ENCODE results near the gene LAP3. TPM values are rescaled to one million over a fixed set of nuclear protein-coding genes. Genes with fewer than 3 reads are reported as not detected.

Gene LAP3
- total RNA-seq, 2 experiments from 2014 or later = 180 to 182 TPM

DNA sequence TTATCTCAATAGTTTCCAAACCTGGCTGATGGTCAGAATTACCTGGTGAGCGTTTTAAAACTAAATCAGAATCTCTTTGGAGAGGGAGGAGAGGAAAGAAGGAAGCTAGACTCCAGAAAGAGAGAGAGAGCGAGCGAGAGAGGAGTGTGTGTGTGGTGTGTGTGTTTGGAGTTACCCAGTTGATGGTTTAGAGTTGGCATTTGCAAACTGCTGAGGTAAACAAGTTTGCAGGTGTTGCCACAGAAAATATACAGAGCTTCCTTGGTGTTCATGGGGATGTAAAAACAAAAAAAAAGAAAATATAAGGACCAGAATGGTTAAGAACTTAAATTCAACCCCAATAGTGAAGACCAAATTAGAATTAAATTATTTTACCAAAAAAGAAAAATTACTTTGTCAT is 26.4 kb upstream of the LAP3 start:
- Mint-ChIP-seq H3K27ac (no peak overlapping the region), H3K4me3 (no peak overlapping the region), H3K9me3 (no peaks in the 10 kb centered on the region), H3K27me3 (peaks cover 15% of the 10 kb centered on the region), H3K4me1 (peaks cover 13% of the 10 kb centered on the region), H3K36me3 (ENCODE audit: low read depth) (no peaks in the 10 kb centered on the region)
- DNase-seq = no peak
- ChIA-PET POLR2A (interaction anchor here (2.9 to 3.1 kb wide), 2 partner anchors 27 to 64 kb away, joined by 11 to 26 read pairs; partner anchors contain the start of genes LAP3 and MED28), CTCF (interaction anchor here (2.3 to 2.4 kb wide), 2 partner anchors 27 to 41 kb away, joined by 14 to 37 read pairs; partner anchors contain the start of gene LAP3)

DNA sequence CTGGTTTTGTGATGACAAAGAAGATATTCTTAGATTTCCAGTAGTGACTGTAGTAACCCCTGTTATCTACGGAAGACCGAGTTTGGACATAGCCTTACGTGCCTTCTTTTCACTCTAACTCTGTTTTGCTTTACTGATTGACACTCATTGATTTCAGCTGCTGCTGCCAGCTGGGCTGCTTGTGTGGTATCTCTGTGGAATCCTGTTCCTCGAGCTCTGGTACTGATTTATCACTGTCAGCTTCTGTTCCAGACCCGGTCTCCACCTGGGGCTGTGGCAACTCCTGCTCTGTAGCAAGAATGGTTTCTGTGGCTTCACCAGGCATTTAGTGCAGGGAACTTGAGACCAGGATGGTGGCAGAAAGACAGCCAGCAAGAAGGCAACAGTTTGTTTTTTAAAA is 24.6 kb upstream of the LAP3 start:
- H3K27ac Mint-ChIP-seq = no peak overlapping the region
- no peak for DNase-seq
- H3K4me3 Mint-ChIP-seq = no peak overlapping the region
- peaks cover 13% of the 10 kb centered on the region for H3K4me1 Mint-ChIP-seq
- peaks cover 15% of the 10 kb centered on the region for H3K27me3 Mint-ChIP-seq
- no peaks in the 10 kb centered on the region for H3K9me3 Mint-ChIP-seq
- no peaks in the 10 kb centered on the region for H3K36me3 Mint-ChIP-seq (ENCODE audit: low read depth)
- POLR2A ChIA-PET = no interaction called here
- CTCF ChIA-PET = interaction anchor here (0.6 kb wide), 1 partner anchor 249 kb away, joined by 3 read pairs; no protein-coding TSS in a partner anchor

GRCh38 chr4:17554568-17554967 is 22.4 kb upstream of the LAP3 start:
- H3K9me3 Mint-ChIP-seq = no peaks in the 10 kb centered on the region
- H3K27ac Mint-ChIP-seq = no peak overlapping the region
- no peak overlapping the region for H3K4me3 Mint-ChIP-seq
- ChIA-PET POLR2A (interaction anchor here (0.8 to 1.7 kb wide), 4 partner anchors 15 to 256 kb away, joined by 3 to 11 read pairs (median 4); partner anchors contain the start of genes DCAF16, LAP3 and NCAPG), CTCF (interaction anchor here (0.7 to 0.8 kb wide), 2 partner anchors 19 to 20 kb away, joined by 3 read pairs; no protein-coding TSS in a partner anchor)
- H3K4me1 Mint-ChIP-seq = peaks cover 9% of the 10 kb centered on the region
- H3K36me3 Mint-ChIP-seq (ENCODE audit: low read depth) = no peaks in the 10 kb centered on the region
- no peak for DNase-seq
- H3K27me3 Mint-ChIP-seq = peaks cover 15% of the 10 kb centered on the region

GRCh38 chr4:17556498-17556897 is 20.5 kb upstream of the LAP3 start:
- POLR2A ChIA-PET = no interaction called here
- no peak overlapping the region for H3K4me3 Mint-ChIP-seq
- H3K27ac Mint-ChIP-seq = no peak overlapping the region
- H3K4me1 Mint-ChIP-seq = peaks cover 6% of the 10 kb centered on the region
- peaks cover 15% of the 10 kb centered on the region for H3K27me3 Mint-ChIP-seq
- no peaks in the 10 kb centered on the region for H3K36me3 Mint-ChIP-seq (ENCODE audit: low read depth)
- CTCF ChIA-PET = interaction anchor here (1.0 kb wide), 1 partner anchor 8 kb away, joined by 3 read pairs; no protein-coding TSS in a partner anchor
- no peaks in the 10 kb centered on the region for H3K9me3 Mint-ChIP-seq
- no peak for DNase-seq

DNA sequence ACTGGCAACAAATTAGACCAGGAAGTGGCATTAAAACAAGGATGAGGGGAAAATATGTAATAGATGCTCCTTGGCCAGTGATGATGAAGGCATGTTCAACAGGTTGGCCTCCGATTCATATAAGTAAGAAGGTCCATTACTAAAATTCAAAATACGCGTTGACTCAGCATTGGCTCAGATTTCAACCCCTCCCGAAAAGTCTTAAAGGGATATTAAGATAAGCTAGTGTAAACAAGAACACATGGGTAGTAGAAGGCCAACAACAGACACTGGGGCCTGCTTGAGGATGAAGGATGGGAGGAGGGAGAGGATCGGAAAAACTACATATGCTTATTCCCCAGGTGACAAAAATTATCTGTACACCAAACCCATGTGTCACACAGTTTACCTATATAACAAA is 19.1 kb upstream of the LAP3 start:
- no peak overlapping the region for H3K27ac Mint-ChIP-seq
- no peaks in the 10 kb centered on the region for H3K9me3 Mint-ChIP-seq
- POLR2A ChIA-PET = interaction anchor here (0.8 to 1.2 kb wide), 3 partner anchors 11 to 20 kb away, joined by 3 to 5 read pairs (median 3); partner anchors contain the start of gene LAP3
- peaks cover 6% of the 10 kb centered on the region for H3K4me1 Mint-ChIP-seq
- H3K36me3 Mint-ChIP-seq (ENCODE audit: low read depth) = no peaks in the 10 kb centered on the region
- DNase-seq = no peak
- peaks cover 12% of the 10 kb centered on the region for H3K27me3 Mint-ChIP-seq
- H3K4me3 Mint-ChIP-seq = no peak overlapping the region
- CTCF ChIA-PET = interaction anchor here (1.2 to 1.4 kb wide), 2 partner anchors 9 to 78 kb away, joined by 3 to 7 read pairs; no protein-coding TSS in a partner anchor

GRCh38 chr4:17558941-17559708 is 17.9 kb upstream of the LAP3 start:
- no peak overlapping the region for H3K4me3 Mint-ChIP-seq
- CTCF ChIA-PET = interaction anchor here (1.2 to 1.4 kb wide), 3 partner anchors 10 to 77 kb away, joined by 3 to 7 read pairs (median 3); no protein-coding TSS in a partner anchor

DNA sequence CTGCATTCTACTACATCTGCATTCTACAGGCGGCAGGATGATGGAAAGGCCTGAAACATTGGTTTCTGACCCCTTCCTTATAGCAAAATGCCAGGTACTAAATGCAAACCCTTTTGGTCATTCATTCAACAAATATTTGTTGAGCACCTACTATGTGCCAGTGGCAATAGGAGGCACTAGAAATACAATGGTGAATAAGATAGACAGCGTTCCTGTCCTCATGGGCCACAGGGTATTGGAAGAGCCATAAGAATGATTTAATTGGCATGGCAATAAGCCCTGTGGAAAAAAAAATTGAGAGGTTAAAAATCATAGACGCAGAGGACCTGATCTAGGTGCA is 17.3 kb upstream of the LAP3 start:
- CTCF ChIA-PET = interaction anchor here (1.2 kb wide), 1 partner anchor 11 kb away, joined by 3 read pairs; no protein-coding TSS in a partner anchor
- peaks cover 11% of the 10 kb centered on the region for H3K27me3 Mint-ChIP-seq
- DNase-seq = no peak
- POLR2A ChIA-PET = no interaction called here
- no peaks in the 10 kb centered on the region for H3K36me3 Mint-ChIP-seq (ENCODE audit: low read depth)
- no peaks in the 10 kb centered on the region for H3K9me3 Mint-ChIP-seq
- no peak overlapping the region for H3K27ac Mint-ChIP-seq
- H3K4me1 Mint-ChIP-seq = peaks cover 4% of the 10 kb centered on the region
- H3K4me3 Mint-ChIP-seq = no peak overlapping the region

More at GRCh38 chr4:17558941-17559708, 17.9 kb upstream of the LAP3 start:
- H3K4me1 Mint-ChIP-seq = peaks cover 6% of the 10 kb centered on the region
- POLR2A ChIA-PET = interaction anchor here (1.1 to 1.2 kb wide), 2 partner anchors 9 to 19 kb away, joined by 3 read pairs; no protein-coding TSS in a partner anchor
- no peak overlapping the region for H3K27ac Mint-ChIP-seq
- peaks cover 12% of the 10 kb centered on the region for H3K27me3 Mint-ChIP-seq
- no peaks in the 10 kb centered on the region for H3K9me3 Mint-ChIP-seq
- H3K36me3 Mint-ChIP-seq (ENCODE audit: low read depth) = no peaks in the 10 kb centered on the region
- no peak for DNase-seq

DNA sequence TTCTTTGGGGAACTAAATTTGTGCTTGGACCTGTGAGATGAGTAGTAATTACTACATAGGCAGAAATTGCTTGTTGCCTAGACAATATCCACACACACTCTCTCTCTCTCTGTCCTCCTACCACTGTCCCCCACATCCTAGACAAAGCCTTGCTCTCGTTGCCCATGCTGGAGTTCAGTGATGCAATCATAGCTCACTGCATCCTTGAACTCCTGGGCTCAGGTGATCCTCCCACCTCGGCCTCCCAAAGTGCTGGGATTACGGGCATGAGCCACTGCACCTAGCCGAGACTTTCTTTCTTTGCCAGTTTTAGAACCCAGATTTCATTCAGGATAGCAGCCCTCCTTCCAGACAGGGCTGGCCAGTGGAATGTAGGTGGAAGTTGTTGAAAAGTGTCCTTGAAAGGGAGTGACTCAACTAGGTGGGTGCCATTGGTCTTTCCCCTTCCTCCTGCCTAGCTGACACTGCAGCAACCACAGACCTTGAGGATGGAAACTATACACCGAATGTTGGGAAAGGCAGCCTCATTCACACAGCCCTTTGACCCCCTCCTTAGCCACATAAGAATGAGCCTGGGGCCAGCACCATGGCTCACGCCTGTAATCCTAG is 16.8 kb upstream of the LAP3 start:
- H3K27me3 Mint-ChIP-seq = peaks cover 7% of the 10 kb centered on the region
- H3K27ac Mint-ChIP-seq = no peak overlapping the region
- DNase-seq = no peak
- CTCF ChIA-PET = interaction anchor here (1.2 kb wide), 1 partner anchor 12 kb away, joined by 3 read pairs; no protein-coding TSS in a partner anchor
- no peak overlapping the region for H3K4me3 Mint-ChIP-seq
- H3K9me3 Mint-ChIP-seq = no peaks in the 10 kb centered on the region
- POLR2A ChIA-PET = no interaction called here
- H3K36me3 Mint-ChIP-seq (ENCODE audit: low read depth) = no peaks in the 10 kb centered on the region
- H3K4me1 Mint-ChIP-seq = no peaks in the 10 kb centered on the region

DNA sequence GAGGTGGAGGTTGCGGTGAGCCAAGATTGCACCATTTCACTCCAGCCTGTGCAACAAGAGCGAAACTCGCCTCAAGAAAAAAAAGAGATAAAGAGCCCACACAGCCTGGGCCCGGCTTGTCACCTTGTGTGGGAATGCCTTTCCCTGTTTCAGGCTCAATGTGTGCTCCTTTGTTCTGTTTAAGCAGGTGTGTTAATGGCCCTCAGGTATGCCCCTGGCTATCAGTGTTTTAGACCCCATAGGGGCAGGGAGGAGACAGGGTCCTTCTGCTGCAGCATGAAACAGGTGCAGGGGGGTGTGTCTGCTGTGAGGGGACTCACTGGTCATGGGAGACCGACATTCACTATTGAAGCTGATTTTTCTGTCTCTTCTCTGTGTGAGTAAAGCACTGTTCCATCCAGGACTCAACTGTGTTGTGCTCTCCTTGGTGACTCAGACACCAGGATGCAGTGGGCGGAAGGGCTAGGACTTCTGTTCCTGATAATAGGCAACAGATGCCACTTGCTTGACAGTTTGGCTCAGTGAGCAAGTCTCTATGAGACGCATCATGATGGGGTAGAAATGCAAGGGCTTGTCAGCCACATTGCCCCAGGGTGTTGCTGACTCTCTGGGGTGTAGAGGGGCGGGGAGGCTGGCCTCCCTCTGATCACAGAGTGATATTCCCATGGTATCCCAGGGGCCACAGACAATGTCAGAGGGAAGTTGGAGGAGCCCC is 15.6 kb upstream of the LAP3 start:
- Mint-ChIP-seq H3K4me3 (no peak overlapping the region), H3K4me1 (no peaks in the 10 kb centered on the region), H3K27ac (no peak overlapping the region), H3K9me3 (no peaks in the 10 kb centered on the region), H3K36me3 (ENCODE audit: low read depth) (no peaks in the 10 kb centered on the region), H3K27me3 (peaks cover 5% of the 10 kb centered on the region)
- DNase-seq = no peak
- ChIA-PET POLR2A (no interaction called here), CTCF (no interaction called here)

- DNase-seq = no peak
- H3K4me3 Mint-ChIP-seq = no peak overlapping the region
- H3K4me1 Mint-ChIP-seq = no peaks in the 10 kb centered on the region
- H3K9me3 Mint-ChIP-seq = no peaks in the 10 kb centered on the region
- POLR2A ChIA-PET = interaction anchor here (0.8 kb wide), 1 partner anchor 13 kb away, joined by 3 read pairs; no protein-coding TSS in a partner anchor
- CTCF ChIA-PET = interaction anchor here (0.6 to 0.9 kb wide), 2 partner anchors 16 to 50 kb away, joined by 3 read pairs; partner anchors contain the start of gene QDPR
- peaks cover 3% of the 10 kb centered on the region for H3K27me3 Mint-ChIP-seq
- H3K36me3 Mint-ChIP-seq (ENCODE audit: low read depth) = no peaks in the 10 kb centered on the region
- no peak overlapping the region for H3K27ac Mint-ChIP-seq
Measured at GRCh38 chr4:17562157-17562556, 14.8 kb upstream of the LAP3 start.

DNA sequence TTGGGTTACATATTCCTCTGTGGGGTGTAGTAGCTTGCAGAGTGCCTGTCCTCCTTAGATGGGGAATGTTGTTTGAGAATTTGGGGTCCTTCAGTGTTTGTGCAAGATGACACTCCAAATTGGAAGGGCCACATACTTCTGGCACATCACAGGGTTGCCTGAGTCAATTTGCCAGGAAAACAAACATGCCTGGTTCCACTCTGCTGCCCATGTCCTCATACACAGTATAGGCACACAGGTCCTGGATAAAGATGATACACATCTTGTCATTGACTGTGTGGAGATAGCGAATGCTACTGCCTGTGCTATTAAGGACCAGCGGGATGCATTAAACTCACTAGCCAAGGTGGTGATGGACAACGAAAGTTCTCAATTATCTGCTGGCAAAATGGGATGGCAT is 11.2 kb upstream of the LAP3 start:
- POLR2A ChIA-PET = no interaction called here
- no peak for DNase-seq
- peaks cover 6% of the 10 kb centered on the region for H3K27me3 Mint-ChIP-seq
- H3K4me1 Mint-ChIP-seq = no peaks in the 10 kb centered on the region
- H3K36me3 Mint-ChIP-seq (ENCODE audit: low read depth) = no peaks in the 10 kb centered on the region
- H3K4me3 Mint-ChIP-seq = no peak overlapping the region
- H3K27ac Mint-ChIP-seq = no peak overlapping the region
- H3K9me3 Mint-ChIP-seq = no peaks in the 10 kb centered on the region
- CTCF ChIA-PET = interaction anchor here (0.8 kb wide), 1 partner anchor 17 kb away, joined by 4 read pairs; no protein-coding TSS in a partner anchor

DNA sequence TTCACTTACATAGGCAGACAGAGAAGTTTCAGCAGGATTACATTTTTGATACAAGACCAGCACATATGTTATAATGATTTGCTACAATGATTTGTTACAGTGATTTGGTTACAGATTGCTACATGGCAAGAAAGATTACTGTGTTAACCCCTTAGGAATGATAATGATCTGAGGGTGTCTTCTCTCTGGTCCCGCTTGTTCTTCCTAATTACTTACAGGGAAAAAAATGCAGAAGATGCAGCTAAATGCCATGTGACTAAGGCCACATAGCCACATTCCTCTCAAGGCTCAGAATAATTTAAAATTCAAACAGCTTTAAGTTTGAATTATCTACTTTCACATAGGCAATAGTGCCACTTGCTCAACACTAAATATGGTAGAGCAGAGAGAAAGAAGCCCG is 9.7 kb upstream of the LAP3 start:
- no peak overlapping the region for H3K27ac Mint-ChIP-seq
- H3K36me3 Mint-ChIP-seq (ENCODE audit: low read depth) = no peaks in the 10 kb centered on the region
- H3K27me3 Mint-ChIP-seq = peaks cover 6% of the 10 kb centered on the region
- H3K4me1 Mint-ChIP-seq = no peaks in the 10 kb centered on the region
- no peak for DNase-seq
- CTCF ChIA-PET = interaction anchor here (0.8 kb wide), 1 partner anchor 18 kb away, joined by 8 read pairs; no protein-coding TSS in a partner anchor
- no peaks in the 10 kb centered on the region for H3K9me3 Mint-ChIP-seq
- H3K4me3 Mint-ChIP-seq = no peak overlapping the region
- POLR2A ChIA-PET = interaction anchor here (0.7 kb wide), 1 partner anchor 10 kb away, joined by 3 read pairs; the partner anchor contains the start of gene LAP3
